Measurements from ENCODE around the gene C12orf56.
"Not testable (repeated sequence)": the region's sequence is repeated elsewhere in the genome, so short reads cannot be mapped to it uniquely, and the experiment has no call there.

C12orf56 gene

DNA sequence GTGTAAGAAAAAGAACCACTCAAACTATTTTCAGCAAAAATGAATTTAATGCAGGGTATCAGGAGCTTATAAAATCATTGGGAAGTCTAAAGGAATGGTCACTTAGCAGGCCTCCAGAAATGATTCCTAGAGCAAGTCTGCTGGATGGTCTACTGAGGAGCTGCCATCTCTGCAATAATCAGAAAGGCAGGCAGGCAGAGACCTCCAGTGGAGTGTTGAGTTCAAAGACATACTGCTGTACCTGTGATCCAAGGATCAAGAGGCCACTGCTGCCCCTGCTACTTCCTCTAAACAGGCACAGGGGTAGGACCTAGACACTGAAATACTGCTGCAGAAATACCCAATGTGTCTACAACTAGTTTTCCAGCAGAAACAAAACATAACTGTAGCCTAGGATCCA lies 154.0 kb downstream of the C12orf56 start:
- no peak for DNase-seq (ENCODE audit: low spot score)

DNA sequence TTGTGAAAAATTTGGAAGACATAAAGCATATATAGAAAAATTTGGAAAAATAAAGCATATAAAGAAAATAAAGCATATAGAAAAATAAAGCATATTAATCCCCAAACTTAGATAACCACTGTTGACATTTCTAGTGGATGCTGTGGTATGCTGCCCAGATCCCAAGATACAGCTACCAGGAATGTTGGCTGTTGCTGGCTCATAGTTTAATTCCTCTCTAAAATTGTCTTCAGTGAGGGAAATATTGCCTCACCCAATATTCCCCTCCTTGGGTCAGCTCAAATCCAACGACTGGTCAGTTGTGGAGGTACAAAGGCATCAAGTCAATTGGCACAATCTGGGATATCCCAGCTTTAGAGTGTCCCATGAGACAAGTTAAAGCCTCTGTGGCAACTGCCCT lies 158.4 kb downstream of the C12orf56 start:
- no peak for DNase-seq (ENCODE audit: low spot score)

GRCh38 chr12:64229796-64230195 lies 160.8 kb downstream of the C12orf56 start:
- no peak for DNase-seq (ENCODE audit: low spot score)

DNA sequence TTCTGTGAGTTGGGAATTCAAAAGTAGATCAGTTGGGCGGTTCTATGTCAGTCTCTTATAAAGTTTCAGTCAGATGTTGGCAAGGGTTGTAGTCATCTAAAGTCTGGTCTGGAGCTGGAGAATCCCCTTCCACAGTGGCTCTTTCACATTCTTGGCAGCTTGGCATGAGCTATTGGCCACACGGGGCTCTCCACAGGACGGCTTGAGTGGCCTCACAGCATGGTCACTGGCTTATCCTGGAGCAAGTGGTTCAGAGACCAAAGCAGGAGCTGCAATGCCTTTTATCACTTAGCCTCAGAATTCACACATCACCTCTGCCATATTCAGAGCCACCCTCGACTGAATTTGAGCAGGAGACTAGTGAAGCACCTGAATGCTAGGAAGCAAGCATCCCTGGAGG lies 161.3 kb downstream of the C12orf56 start:
- DNase-seq (ENCODE audit: low spot score) = no peak

DNA sequence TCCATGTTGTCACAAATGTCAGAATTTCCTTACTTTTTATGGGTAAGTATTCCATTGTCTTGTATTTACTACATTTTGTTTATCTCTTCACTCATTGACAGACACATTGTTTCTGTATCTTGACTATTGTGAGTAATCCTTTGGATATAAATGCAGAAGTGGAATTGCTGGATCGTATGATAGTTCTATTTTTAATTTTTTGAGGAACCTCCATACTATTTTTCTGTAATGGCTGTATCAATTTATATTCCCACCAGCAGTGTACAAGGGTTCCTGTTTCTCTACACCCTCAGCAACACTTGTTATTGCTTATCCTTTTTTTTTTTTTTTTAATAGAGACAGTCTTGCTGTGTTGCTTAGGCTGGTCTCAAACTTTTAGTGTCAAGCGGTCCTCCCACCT lies 164.9 kb downstream of the C12orf56 start:
- DNase-seq (ENCODE audit: low spot score) = no peak

- DNase-seq (ENCODE audit: low spot score) = peak; percentile 96
Measured at GRCh38 chr12:64222009-64222765, 168.4 kb downstream of the C12orf56 start, which contains the start of gene KICS2. TSS of gene KICS2 (minus strand) at chr12:64222296. CDS start at chr12:64222237, 59 bp downstream.

GRCh38 chr12:64221651-64222008 lies 168.9 kb downstream of the C12orf56 start:
- DNase-seq (ENCODE audit: low spot score) = peak; percentile 89

- DNase-seq (ENCODE audit: low spot score) = no peak
Measured at GRCh38 chr12:64220046-64220445, 170.5 kb downstream of the C12orf56 start.

- DNase-seq (ENCODE audit: low spot score) = no peak
Measured at GRCh38 chr12:64219145-64219544, 171.4 kb downstream of the C12orf56 start.

DNA sequence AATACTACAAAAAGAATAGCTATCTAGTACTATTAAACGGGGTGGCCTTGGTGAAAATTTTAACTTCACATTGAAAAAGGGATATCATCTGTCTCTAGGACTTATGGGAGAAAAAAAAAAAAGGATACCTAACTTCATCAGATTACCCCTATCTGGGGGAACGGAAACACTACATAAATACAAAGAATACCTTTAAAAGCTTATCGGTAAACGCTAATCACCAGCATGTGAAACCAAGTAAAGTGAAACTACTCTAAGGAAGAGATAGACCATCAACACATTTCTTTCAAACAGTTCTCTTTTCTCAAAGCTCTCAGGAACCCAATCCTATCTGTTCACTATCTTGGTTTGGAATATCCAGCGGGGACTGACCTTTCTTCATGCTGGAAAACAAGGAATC lies 172.0 kb downstream of the C12orf56 start:
- DNase-seq (ENCODE audit: low spot score) = no peak

DNA sequence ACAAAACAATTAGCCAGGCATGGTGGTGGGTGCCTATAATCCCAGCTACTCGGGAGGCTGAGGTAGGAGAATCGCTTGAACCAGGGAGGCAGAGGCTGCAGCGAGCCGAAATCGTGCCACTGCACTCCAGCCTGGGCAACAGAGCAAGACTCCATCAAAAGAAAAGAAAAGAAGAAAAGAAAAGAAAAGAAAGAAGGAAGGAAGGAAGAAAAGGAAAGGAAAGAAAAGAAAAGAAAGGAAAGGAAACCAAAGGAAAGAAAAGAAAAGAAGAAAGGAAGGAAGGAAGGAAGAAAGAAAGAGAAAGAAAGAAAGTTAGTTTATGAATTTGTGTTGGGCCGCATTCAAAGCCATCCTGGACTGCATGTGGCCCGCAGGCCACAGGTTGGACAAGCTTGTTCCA lies 172.9 kb downstream of the C12orf56 start:
- DNase-seq (ENCODE audit: low spot score) = not testable (repeated sequence)

DNA sequence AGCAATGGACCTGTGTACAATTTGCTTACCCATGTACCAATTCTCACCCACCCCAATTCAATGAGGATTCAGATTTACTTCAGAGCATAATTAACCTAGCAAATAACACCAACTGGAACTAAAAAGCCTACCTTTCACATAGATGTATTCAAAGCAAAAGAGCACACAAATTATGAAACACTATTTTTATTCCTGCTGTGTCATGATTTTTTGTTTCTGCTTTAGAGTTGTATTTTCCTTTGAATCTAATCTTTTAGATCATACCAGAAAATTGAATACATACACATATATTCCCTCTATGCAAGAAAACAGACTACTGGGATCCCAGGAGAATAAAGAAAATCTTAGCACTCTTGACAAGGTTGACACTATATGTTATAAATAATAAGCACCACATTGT lies 174.3 kb downstream of the C12orf56 start:
- DNase-seq (ENCODE audit: low spot score) = no peak

Measured in iPS-NIHi11 (cell line).